DLD1 (cell line): ENCODE data around the gene PMEL.

Experiments
- in situ Hi-C: cut with HindIII; loops from 2 replicates; pipeline ENCODE4 v1.10.0; 2017; ENCODE audit warnings: low sequenced_read_pairs

Gene PMEL

DNA sequence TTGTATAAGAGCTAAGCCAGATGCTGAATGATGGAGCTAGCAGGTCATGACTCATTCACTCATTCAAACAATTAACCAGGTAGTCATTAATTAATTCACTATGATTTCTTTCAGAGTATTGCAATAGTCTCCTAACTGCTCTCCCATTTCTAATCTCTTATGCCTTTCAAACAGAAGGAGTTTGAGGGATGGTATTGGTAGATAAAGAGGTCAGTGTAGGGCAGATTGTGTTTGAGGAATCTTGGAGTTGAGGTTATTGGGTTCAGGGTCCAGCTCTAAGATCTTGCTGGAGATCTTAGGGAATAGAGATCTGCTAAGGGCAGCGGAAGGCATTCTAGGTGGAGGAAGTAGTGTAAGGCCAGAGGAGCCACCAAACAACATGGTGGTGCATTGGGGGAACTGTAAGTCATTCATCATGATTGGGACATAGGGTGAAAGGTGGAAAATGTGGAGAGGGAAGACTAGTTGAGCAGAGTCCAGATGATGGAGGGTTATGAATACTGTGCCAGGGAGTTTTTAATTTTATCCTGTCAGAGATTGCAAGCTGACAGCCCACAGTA is 23.2 kb downstream of the PMEL start:
- in situ Hi-C loops = no loop called here

- in situ Hi-C loops = no loop called here
These were observed 23.8 kb downstream of the PMEL start for GRCh38 chr12:55942055-55942454.

GRCh38 chr12:55940065-55940732 is 25.6 kb downstream of the PMEL start:
- in situ Hi-C loops = no loop called here

DNA sequence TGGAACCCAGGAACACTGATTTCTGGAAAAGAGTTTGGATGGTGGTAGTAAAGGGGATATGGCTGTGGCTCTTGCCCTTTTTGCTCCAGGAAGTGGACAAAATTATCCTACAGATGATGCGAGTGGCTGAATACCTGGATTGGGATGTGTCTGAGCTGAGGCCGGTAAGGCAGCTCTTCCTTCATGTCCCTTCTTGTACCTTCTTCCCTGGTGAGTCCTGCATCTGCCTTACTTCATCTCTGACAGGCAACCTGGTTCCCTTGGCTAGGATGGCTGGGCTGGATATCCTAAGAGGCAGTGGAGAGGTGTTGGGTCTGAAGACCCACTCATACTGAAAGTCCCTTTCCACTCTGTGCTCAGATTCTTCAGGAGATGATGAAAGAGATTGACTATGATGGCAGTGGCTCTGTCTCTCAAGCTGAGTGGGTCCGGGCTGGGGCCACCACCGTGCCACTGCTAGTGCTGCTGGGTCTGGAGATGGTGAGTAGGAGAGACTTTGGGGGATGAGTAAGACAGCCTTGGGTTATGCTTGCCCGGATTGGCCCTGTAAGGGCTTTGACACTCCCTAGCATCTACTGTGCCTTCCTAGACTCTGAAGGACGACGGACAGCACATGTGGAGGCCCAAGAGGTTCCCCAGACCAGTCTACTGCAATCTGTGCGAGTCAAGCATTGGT is 26.9 kb downstream of the PMEL start:
- in situ Hi-C loops = no loop called here

DNA sequence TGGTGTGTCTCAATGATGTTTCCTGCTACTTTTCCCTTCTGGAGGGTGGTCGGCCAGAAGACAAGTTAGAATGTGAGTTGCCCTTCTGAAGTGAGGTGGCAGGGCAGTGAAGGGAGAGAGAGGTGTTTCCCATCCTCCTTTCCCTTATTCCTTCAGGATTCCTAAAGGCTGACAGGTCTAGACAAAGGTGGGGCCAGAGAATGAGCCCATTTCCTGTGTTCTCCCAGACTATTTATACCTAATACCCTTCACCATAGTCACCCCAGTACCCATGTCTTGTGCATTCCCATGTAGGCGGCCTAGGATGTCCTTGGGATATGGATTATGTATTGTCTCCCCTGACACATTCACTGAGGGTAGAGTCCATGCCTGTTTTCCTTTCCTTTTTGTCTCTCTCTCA is 27.9 kb downstream of the PMEL start:
- in situ Hi-C loops = no loop called here

GRCh38 chr12:55935738-55936151 is 30.1 kb downstream of the PMEL start:
- in situ Hi-C loops = no loop called here

DNA sequence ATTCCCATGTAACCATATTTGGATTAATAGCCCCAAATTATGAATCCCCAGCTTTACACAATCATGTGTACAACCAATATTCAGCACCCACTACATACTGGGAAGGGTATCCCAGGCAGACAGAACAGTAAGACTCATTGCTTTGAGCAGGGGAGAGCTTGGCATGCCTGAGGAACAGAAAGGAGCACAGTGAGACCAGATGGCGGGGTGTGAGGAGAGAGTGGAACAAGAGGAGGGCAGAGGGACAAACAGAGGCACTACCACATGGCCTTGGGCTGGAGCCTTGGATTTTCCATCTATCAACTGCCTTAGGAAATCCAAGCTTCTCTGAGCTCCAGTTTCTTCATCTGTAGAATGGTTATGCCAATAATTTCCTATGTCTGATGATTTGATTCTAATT is 31.1 kb downstream of the PMEL start:
- in situ Hi-C loops = no loop called here

DNA sequence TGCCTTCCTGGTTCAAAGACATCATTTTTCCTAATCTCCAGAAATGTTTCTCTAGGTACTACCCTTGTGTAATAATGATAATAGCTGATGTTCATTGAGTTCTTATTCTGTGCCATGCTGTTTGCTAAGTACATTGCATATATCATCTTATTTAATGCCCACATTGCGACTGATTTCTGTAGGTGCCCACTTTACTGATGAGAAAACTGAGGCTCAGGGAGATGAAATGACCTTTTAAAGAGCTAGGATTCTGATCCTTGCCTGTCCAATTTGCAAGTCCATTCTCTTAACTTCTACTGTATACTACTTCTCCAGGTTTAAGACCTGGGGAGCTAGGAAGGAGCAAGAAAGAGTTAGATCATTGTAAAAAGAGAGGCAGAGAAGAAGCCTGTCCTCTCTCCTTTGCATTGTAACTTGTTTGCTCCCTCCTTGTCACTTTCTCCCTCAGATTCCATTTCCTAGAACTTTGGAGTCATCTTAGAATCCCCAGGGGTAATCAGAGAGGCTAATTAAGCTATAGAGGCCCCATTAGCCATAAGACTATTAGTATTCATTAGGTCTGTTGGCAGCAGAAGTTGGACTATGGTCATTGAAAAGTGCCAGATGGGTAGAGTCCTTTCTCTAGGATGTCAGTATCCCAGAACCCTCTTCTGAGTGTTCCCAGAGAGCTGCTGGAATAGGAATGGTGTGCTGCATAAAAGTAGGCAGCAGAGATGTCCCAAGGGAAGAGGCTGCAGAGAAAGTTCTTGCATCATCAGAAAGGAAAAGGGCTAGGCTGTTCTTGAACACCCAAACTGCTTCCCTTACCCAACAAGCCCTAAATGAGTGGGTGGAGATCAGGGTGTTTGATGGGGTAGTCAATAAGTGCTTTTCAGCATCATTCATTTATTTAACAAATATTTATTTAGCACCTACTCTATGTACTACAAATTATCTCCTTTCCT is 31.8 kb downstream of the PMEL start:
- in situ Hi-C loops = no loop called here

DNA sequence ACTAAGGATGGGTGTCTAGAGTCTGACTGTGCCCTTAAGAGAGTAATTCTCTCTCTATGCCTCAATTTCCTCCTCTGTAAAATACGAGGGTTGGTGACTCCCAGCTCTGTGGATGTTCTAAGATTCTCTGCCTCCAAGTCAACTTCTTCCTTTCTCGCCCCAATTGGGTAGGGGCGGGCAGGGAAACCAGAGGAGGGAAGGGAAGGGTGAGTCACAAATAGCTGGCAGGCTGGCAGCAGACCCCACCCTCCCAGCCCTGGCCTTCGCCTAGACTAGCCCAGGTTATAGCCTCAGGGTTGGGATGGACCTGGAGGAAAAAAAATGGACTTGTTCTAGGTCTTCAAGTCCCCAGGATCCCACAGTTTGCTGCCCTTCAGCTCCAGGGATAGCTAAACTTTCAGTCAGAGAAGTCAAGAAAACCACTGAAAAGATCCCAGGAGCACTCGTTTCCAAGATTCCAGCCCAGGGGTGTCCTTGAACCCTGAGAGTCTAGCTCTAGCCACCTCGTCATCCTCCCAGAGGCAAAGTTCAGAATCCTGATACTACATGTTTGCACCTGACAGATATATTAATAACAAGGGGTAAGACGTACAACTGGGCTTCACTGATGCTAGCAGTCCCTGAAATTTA is 32.6 kb downstream of the PMEL start:
- in situ Hi-C loops = no loop called here

GRCh38 chr12:55932551-55932910 is 33.3 kb downstream of the PMEL start:
- in situ Hi-C loops = no loop called here

GRCh38 chr12:55931780-55932550 is 33.9 kb downstream of the PMEL start:
- in situ Hi-C loops = no loop called here

DNA sequence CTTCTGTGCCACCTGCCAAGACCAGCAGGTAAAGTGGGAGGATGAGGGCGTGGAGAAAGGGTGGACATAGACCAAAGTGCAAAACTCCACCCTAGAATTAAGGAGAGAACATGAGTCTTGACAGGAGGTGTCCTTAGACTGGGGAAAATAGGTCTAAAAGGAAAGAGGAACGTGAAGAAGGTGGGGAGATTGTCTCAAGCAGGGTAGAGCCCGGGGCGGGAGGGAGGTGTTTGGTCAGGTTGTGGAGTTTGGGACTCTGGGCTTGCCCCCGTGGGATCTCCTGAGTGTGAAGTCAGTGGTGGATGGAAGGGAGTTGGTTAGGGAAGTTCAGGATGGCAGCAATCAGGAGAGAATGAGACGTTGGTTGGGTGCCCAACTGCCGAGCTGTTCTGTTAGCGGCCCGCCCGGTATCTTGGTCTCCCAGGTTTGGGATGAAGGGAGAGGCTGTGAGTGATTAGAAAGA is 34.5 kb downstream of the PMEL start:
- in situ Hi-C loops = no loop called here

- in situ Hi-C loops = no loop called here
These were observed 35.0 kb downstream of the PMEL start, which contains the start of gene DGKA for GRCh38 chr12:55930771-55931316. Gene DGKA, plus strand, starts transcription at chr12:55931162. Its CDS starts 5,342 bp downstream, at chr12:55936504.

DNA sequence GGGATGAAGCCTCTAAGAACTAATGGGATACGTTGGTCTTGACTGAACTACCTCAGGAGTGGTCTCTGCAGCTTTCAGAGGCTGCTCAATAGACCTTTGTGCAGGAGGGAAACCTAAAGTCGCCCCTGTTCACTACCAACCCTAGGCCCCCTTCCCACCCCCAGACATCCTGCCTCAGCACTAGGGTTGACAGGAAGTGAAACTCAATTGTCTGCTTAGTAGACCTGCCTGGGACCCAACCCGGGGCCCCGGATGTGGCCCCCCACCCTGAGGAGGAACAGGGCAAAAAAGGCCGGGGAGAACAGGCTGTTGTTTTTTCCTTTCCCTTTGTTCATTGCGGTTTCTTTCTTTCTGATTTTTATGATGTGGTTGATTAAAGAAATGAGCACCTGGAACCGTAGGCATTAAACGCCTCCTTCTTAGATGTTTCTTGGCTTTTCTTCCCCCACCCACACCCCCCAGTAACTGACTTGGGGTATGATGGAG is 36.5 kb downstream of the PMEL start:
- in situ Hi-C loops = no loop called here

GRCh38 chr12:55927588-55928502 is 38.0 kb downstream of the PMEL start, which contains the start of gene PYM1:
Gene PYM1, minus strand, starts transcription at chr12:55927894. Its CDS starts 133 bp downstream, at chr12:55927761.
- in situ Hi-C loops = no loop called here

DNA sequence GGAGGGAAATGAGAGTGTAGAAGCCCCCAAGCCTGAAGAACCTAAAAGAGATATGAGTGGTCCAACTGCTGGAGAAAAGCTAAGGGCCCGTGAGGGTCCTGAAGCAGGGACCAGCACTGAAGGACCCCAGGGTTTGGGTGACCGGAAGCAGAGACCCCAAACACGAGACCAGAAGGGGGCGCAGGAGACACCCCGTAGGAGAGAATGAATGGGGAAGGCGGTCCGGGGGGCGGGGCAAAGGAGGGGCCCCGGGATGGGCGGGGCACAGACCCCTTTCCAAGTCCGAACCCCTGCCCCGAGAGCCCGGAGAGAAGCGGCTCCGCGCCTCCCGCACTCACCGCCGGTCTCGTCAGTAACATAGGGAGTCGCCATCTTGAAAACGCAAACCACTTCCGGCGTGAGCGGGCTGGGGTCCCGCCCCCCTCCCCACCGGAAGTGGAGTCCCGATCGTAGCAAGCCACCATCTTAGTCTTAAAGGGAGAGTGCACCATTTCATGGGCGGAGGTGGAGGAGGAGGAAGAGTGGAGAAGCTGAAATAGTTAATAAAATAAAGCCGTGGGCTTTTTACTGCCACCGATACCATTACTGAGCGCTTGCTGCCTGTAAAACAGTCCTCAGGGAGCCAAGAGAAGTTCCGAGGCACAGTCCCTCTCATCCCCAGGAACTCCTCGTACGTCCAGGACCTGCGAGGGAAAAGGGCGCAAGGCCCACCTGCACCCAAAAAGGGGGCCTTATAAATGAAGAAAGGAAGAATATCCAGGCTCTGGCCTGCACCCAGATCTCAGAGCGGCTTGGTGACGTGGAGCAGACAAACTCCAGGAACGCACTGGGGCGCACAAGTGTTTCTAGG is 38.9 kb downstream of the PMEL start:
- in situ Hi-C loops = no loop called here
